H1 (cell line): ENCODE measurements around the gene GEMIN7. TPM values are rescaled to one million over a fixed set of nuclear protein-coding genes. Genes with fewer than 3 reads are reported as not detected.

Experiments used
- RAD21 ChIP-seq, 2 experiments: IDR thresholded peaks in 1 of 2; conservative IDR thresholded peaks in 1 of 2; 2 replicates each; pipeline ENCODE4 v1.6.1; 2011; ENCODE audit warnings: low read depth in 2 of 2, low read length in 2 of 2, improper control_type of control experiment in 1 of 2, inconsistent platforms in 1 of 2, mild to moderate bottlenecking in 1 of 2, moderate library complexity in 1 of 2
- polyA plus RNA-seq, 7 experiments: library from polyadenylated mRNA; depleted of rRNA in 3 of 7; stranded (reverse) in 5 of 7; unstranded in 2 of 7; fragments of >200 nt in 5 of 7; fragments of 200-250 nt in 2 of 7; gene quantifications; 1 replicate in 5 of 7; 2 replicates in 1 of 7; 4 replicates in 1 of 7; pipeline versions ENCODE4 v1.2.1 to v1.2.3, GENCODE V29; 2011 to 2013; ENCODE audit warnings: missing spikeins in 2 of 7, mixed read lengths in 2 of 7
- total RNA-seq: library from RNA; stranded (reverse); fragmentation: NEBNext Ultra II Directional; extraction: Animal tissue kit (Norgen Biotek cat#: 25700); gene quantifications from 2 replicates; pipeline ENCODE4 v1.2.1, GENCODE V29; 2021

The GEMIN7 gene
- total and polyA plus RNA-seq, 2 of the 8 experiments (the other 6 are each of a cell fraction or from before 2014, with no cell fraction given) = 48.0 to 91.6 TPM

DNA sequence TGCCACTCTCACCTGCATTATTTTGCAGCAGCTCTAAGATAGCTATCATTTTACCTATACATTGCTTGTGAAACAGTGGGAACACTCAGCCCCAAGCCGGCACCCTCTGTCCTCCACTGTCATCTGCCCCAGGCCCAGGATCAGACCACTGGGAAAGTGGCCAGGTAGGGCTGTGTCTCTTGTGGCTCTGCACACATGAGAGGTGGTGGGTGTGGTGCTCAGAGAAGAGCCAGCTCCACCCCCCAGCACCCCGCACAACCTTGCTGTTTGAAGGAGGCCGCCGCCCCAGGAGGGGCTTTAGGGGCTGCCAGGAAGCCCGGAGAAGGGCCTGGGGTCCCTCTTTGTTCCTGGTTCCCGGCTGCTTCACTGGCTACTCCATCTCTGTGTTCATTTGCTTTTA is 40.5 kb downstream of the GEMIN7 start (continued):
- no peak for TF ChIP-seq RAD21 (IDR thresholded peaks at IDR 0.05 in 1 of 2, conservative IDR thresholded peaks at IDR 0.05 in 1 of 2; ENCODE audit: low read depth in 2 of 2, low read length in 2 of 2)
- TF ChIP-seq, all 59 proteins: peak for 0
